Measurements from ENCODE around the gene CRKL. TPM values are rescaled to one million over a fixed set of nuclear protein-coding genes. Genes with fewer than 3 reads are reported as not detected.

The CRKL gene
- total RNA-seq, 1 donor from 2014 or later = 59.5 TPM

DNA sequence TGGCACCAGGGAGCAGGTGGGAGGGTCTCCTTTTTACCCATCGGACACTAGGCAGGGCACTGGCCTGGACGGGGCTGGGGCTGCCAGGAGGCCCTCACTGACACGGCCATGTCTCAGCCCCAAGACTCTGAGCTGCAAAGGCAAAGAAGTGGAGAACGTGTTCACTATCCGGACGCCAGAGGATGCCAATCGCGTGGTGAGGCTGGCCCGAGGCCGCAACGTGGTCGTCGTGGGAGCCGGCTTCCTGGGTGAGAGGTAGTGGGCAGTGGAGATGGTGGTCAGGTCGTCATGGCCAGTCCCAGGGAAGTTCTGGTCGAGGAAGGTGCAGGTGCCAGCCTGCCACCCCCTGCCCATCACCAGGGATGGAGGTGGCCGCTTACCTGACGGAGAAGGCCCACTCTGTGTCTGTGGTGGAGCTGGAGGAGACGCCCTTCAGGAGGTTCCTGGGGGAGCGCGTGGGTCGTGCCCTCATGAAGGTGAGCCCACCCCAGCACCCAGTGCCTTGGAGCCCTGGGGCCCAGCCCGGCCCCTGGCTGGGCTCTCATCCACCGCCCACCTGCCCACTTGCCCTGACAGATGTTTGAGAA lies 59.2 kb downstream of the CRKL start:
- no peak for FAIRE-seq
- Histone ChIP-seq H3K4me1 (ENCODE audit: insufficient read depth, low read length) (peaks cover under 1% of the 10 kb centered on the region), H4K20me1 (ENCODE audit: insufficient read depth, low read length) (no peaks in the 10 kb centered on the region), H2AFZ (ENCODE audit: low read depth, low read length) (no peak overlapping the region), H3K27me3 (ENCODE audit: insufficient read depth, low read length) (no peaks in the 10 kb centered on the region), H3K27ac (ENCODE audit: low read depth, low read length) (no peak overlapping the region), H3K4me3 (ENCODE audit: insufficient read depth, low read depth, low read length) (no peak overlapping the region), H3K36me3 (ENCODE audit: insufficient read depth, low read length) (no peaks in the 10 kb centered on the region), H3K4me2 (ENCODE audit: low read length) (no peak overlapping the region), H3K9ac (ENCODE audit: low read length) (no peak overlapping the region), H3K79me2 (ENCODE audit: insufficient read depth, low read length) (no peaks in the 10 kb centered on the region), H3K9me3 (ENCODE audit: insufficient read depth, low read depth, low read length) (peaks cover 5% of the 10 kb centered on the region)
- no peak for DNase-seq (ENCODE audit: low read depth)
- Mint-ChIP-seq H3K9me3 (ENCODE audit: unreplicated experiment) (peaks cover 11% of the 10 kb centered on the region), H3K4me1 (ENCODE audit: low read depth, unreplicated experiment) (peaks cover 2% of the 10 kb centered on the region), H3K36me3 (ENCODE audit: low read depth, unreplicated experiment) (peaks cover 2% of the 10 kb centered on the region), H3K27ac (ENCODE audit: unreplicated experiment) (no peak overlapping the region), H3K27me3 (ENCODE audit: low read depth, unreplicated experiment) (peaks cover 29% of the 10 kb centered on the region), H3K4me3 (ENCODE audit: unreplicated experiment) (no peak overlapping the region)
- TF ChIP-seq EZH2 (IDR thresholded peaks at IDR 0.05; ENCODE audit: insufficient read depth, low read length) = no peak
- no peak for TF ChIP-seq CTCF (IDR thresholded peaks at IDR 0.05; ENCODE audit: insufficient read depth, low read depth, low read length)

DNA sequence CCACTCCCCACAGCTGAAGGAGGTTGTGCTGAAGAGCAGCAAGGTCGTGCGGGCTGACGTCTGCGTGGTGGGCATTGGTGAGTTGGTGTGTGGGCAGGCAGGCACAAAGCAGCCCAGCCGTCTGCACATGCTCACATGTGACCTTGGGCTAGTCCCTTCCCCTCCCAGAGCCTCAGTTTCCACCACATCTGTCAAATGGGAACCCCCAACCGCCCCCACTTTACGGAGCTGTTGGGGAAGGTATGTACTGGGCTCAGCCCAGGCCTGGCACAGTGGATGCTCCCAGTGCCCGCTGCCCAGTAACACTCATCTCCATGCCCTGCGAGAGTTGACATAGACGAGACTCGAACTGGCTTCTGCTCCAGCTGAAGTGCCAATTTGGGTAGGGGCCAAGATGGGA lies 59.8 kb downstream of the CRKL start:
- Histone ChIP-seq H4K20me1 (ENCODE audit: insufficient read depth, low read length) (no peaks in the 10 kb centered on the region), H3K79me2 (ENCODE audit: insufficient read depth, low read length) (peaks cover under 1% of the 10 kb centered on the region), H3K4me2 (ENCODE audit: low read length) (no peak overlapping the region), H3K9me3 (ENCODE audit: insufficient read depth, low read depth, low read length) (peaks cover 5% of the 10 kb centered on the region), H3K27ac (ENCODE audit: low read depth, low read length) (no peak overlapping the region), H3K4me3 (ENCODE audit: insufficient read depth, low read depth, low read length) (no peak overlapping the region), H3K36me3 (ENCODE audit: insufficient read depth, low read length) (no peaks in the 10 kb centered on the region), H3K9ac (ENCODE audit: low read length) (no peak overlapping the region), H3K27me3 (ENCODE audit: insufficient read depth, low read length) (no peaks in the 10 kb centered on the region), H3K4me1 (ENCODE audit: insufficient read depth, low read length) (peaks cover 4% of the 10 kb centered on the region), H2AFZ (ENCODE audit: low read depth, low read length) (no peak overlapping the region)
- DNase-seq (ENCODE audit: low read depth) (no peak), FAIRE-seq (no peak)
- Mint-ChIP-seq H3K36me3 (ENCODE audit: low read depth, unreplicated experiment) (peaks cover 2% of the 10 kb centered on the region), H3K9me3 (ENCODE audit: unreplicated experiment) (peaks cover 11% of the 10 kb centered on the region), H3K4me1 (ENCODE audit: low read depth, unreplicated experiment) (peaks cover 2% of the 10 kb centered on the region), H3K4me3 (ENCODE audit: unreplicated experiment) (no peak overlapping the region), H3K27me3 (ENCODE audit: low read depth, unreplicated experiment) (peaks cover 29% of the 10 kb centered on the region), H3K27ac (ENCODE audit: unreplicated experiment) (no peak overlapping the region)
- no peak for TF ChIP-seq CTCF (IDR thresholded peaks at IDR 0.05; ENCODE audit: insufficient read depth, low read depth, low read length)
- no peak for TF ChIP-seq EZH2 (IDR thresholded peaks at IDR 0.05; ENCODE audit: insufficient read depth, low read length)

DNA sequence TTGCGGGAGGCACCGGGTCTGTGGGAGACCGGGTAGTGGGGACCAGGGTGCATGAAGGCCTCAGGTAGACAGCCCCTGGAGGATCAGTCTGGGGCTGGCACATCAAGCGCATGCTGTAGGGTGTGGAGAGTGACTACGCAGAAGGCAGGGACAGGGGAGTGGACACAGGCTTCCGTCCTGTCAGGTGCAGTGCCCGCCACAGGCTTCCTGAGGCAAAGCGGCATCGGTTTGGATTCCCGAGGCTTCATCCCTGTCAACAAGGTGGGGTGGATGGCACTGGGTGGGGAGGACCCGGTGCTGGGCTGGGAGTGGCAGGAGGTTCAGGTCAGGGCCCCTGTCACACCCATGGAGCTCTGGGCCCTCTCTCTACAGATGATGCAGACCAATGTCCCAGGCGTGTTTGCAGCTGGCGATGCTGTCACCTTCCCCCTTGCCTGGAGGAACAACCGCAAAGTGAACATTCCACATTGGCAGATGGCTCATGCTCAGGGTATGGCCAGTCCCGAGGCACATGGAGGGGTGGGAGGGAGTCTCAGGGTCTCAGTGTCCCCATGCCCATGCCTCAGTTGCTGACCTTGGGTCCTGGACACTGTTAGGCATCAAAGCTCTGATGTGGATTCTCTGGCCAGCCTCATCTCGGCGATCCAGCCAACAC lies 60.4 kb downstream of the CRKL start:
- peaks cover 2% of the 10 kb centered on the region for H3K4me1 Mint-ChIP-seq (ENCODE audit: low read depth, unreplicated experiment)
- DNase-seq (ENCODE audit: low read depth) = no peak
- peaks cover 4% of the 10 kb centered on the region for H3K36me3 Mint-ChIP-seq (ENCODE audit: low read depth, unreplicated experiment)
- Histone ChIP-seq H3K4me1 (ENCODE audit: insufficient read depth, low read length) (peaks cover 4% of the 10 kb centered on the region), H3K9me3 (ENCODE audit: insufficient read depth, low read depth, low read length) (peaks cover 5% of the 10 kb centered on the region), H4K20me1 (ENCODE audit: insufficient read depth, low read length) (no peaks in the 10 kb centered on the region), H3K79me2 (ENCODE audit: insufficient read depth, low read length) (peaks cover 7% of the 10 kb centered on the region), H3K9ac (ENCODE audit: low read length) (no peak overlapping the region), H3K27ac (ENCODE audit: low read depth, low read length) (no peak overlapping the region), H3K36me3 (ENCODE audit: insufficient read depth, low read length) (no peaks in the 10 kb centered on the region), H3K27me3 (ENCODE audit: insufficient read depth, low read length) (no peaks in the 10 kb centered on the region), H3K4me2 (ENCODE audit: low read length) (no peak overlapping the region), H2AFZ (ENCODE audit: low read depth, low read length) (no peak overlapping the region), H3K4me3 (ENCODE audit: insufficient read depth, low read depth, low read length) (no peak overlapping the region)
- no peak overlapping the region for H3K4me3 Mint-ChIP-seq (ENCODE audit: unreplicated experiment)
- no peak for TF ChIP-seq CTCF (IDR thresholded peaks at IDR 0.05; ENCODE audit: insufficient read depth, low read depth, low read length)
- TF ChIP-seq EZH2 (IDR thresholded peaks at IDR 0.05; ENCODE audit: insufficient read depth, low read length) = no peak
- H3K9me3 Mint-ChIP-seq (ENCODE audit: unreplicated experiment) = peaks cover 11% of the 10 kb centered on the region
- no peak for FAIRE-seq
- no peak overlapping the region for H3K27ac Mint-ChIP-seq (ENCODE audit: unreplicated experiment)
- peaks cover 28% of the 10 kb centered on the region for H3K27me3 Mint-ChIP-seq (ENCODE audit: low read depth, unreplicated experiment)

Measured in astrocyte (in vitro differentiated cells and primary cell).